ENCODE results near the gene WAPL.

- TF ChIP-seq, protein P1, sequence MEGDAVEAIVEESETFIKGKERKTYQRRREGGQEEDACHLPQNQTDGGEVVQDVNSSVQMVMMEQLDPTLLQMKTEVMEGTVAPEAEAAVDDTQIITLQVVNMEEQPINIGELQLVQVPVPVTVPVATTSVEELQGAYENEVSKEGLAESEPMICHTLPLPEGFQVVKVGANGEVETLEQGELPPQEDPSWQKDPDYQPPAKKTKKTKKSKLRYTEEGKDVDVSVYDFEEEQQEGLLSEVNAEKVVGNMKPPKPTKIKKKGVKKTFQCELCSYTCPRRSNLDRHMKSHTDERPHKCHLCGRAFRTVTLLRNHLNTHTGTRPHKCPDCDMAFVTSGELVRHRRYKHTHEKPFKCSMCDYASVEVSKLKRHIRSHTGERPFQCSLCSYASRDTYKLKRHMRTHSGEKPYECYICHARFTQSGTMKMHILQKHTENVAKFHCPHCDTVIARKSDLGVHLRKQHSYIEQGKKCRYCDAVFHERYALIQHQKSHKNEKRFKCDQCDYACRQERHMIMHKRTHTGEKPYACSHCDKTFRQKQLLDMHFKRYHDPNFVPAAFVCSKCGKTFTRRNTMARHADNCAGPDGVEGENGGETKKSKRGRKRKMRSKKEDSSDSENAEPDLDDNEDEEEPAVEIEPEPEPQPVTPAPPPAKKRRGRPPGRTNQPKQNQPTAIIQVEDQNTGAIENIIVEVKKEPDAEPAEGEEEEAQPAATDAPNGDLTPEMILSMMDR (IDR thresholded peaks at IDR 0.05; ENCODE audit: poor library complexity, severe bottlenecking), result no peak
- TF ChIP-seq RAD21 (conservative IDR thresholded peaks at IDR 0.05) (no peak), POLR2AphosphoS5 (IDR thresholded peaks at IDR 0.05) (no peak), TAF1 (IDR thresholded peaks at IDR 0.05; ENCODE audit: low read depth) (no peak), EZH2 (IDR thresholded peaks at IDR 0.05; ENCODE audit: borderline replicate concordance, insufficient read depth, low read length, poor library complexity, severe bottlenecking) (no peak), MXI1 (conservative IDR thresholded peaks at IDR 0.05; ENCODE audit: poor library complexity, severe bottlenecking) (no peak), EP300 (conservative IDR thresholded peaks at IDR 0.05; ENCODE audit: poor library complexity, severe bottlenecking) (no peak), SMC3 (conservative IDR thresholded peaks at IDR 0.05; ENCODE audit: poor library complexity) (no peak)
- TF ChIP-seq, protein P2, sequence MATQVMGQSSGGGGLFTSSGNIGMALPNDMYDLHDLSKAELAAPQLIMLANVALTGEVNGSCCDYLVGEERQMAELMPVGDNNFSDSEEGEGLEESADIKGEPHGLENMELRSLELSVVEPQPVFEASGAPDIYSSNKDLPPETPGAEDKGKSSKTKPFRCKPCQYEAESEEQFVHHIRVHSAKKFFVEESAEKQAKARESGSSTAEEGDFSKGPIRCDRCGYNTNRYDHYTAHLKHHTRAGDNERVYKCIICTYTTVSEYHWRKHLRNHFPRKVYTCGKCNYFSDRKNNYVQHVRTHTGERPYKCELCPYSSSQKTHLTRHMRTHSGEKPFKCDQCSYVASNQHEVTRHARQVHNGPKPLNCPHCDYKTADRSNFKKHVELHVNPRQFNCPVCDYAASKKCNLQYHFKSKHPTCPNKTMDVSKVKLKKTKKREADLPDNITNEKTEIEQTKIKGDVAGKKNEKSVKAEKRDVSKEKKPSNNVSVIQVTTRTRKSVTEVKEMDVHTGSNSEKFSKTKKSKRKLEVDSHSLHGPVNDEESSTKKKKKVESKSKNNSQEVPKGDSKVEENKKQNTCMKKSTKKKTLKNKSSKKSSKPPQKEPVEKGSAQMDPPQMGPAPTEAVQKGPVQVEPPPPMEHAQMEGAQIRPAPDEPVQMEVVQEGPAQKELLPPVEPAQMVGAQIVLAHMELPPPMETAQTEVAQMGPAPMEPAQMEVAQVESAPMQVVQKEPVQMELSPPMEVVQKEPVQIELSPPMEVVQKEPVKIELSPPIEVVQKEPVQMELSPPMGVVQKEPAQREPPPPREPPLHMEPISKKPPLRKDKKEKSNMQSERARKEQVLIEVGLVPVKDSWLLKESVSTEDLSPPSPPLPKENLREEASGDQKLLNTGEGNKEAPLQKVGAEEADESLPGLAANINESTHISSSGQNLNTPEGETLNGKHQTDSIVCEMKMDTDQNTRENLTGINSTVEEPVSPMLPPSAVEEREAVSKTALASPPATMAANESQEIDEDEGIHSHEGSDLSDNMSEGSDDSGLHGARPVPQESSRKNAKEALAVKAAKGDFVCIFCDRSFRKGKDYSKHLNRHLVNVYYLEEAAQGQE (IDR thresholded peaks at IDR 0.05; ENCODE audit: borderline replicate concordance), result no peak
These were observed 86.9 kb downstream of the WAPL start for GRCh38 chr10:86434656-86435055.

All from neural cell (in vitro differentiated cells).